Left lobe of liver (tissue), 2 donors: Measurements from ENCODE around the gene PXN. TPM values are rescaled to one million over a fixed set of nuclear protein-coding genes. Genes with fewer than 3 reads are reported as not detected.

Experiments
- ATAC-seq: fragments of 200-7000 bp; cut with Tn5 transposase; one replicate; pipeline ENCODE4 v1.9.1; 2020; ENCODE audit warnings: mild to moderate bottlenecking, moderate library complexity
- DNase-seq: peaks from one replicate; pipeline ENCODE4 v3.0.0-alpha.2; 2020; ENCODE audit warnings: low spot score
- total RNA-seq: library from RNA; stranded (reverse); gene quantifications from one replicate; pipeline ENCODE4 v1.2.1, GENCODE V29; 2021
- donor health status: DM: no; HTN: no; CAD: no; lungs with moderate emphysema.
- donor health status: DM: no; HTN: yes; CAD: no.

Gene PXN
- total RNA-seq, 1 donor from 2014 or later, result 24.0 TPM

- no peak for DNase-seq
- peak; percentile 48 for ATAC-seq
Measured at GRCh38 chr12:120181991-120182631, 83.4 kb downstream of the PXN start.

DNA sequence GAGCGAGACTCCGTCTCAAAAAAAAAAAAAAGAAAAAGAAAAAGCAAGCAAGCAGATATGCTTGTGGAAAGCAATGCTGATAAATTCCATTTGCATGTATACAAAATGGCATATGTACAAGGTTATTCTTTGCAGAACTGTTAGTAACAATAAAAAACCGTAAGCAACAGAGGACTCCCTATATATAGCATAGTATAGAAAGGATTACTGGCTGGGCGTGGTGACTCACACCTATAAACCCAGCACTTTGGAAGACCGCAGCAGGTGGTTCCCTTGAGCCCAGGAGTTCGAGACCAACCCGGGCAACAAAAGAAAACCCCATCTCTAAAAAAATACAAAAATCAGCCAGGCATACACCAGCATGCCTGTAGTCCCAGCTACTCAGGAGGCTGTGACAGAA is 84.6 kb downstream of the PXN start:
- ATAC-seq (no peak), DNase-seq (no peak)

GRCh38 chr12:120175537-120175936 is 90.0 kb downstream of the PXN start:
- DNase-seq (no peak), ATAC-seq (no peak)

DNA sequence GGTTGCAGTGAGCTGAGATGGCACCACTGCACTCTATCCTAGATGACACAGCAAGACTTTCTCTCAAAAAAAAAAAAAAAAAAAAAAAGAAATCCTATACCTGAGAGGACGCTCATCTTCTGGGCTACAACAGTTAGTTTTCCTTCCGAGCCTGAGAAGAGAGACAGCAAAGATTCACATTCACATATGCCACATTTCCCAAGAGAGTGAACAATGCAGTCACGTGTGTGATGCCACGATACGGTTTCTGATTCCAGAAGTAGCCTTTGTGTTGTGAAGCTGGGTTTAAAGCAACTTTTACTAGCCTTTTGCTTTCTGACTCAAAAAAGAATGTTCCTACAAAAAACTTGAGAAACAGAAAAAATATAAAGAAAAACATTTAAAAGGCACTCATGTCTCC is 90.5 kb downstream of the PXN start:
- DNase-seq (no peak), ATAC-seq (no peak)

DNA sequence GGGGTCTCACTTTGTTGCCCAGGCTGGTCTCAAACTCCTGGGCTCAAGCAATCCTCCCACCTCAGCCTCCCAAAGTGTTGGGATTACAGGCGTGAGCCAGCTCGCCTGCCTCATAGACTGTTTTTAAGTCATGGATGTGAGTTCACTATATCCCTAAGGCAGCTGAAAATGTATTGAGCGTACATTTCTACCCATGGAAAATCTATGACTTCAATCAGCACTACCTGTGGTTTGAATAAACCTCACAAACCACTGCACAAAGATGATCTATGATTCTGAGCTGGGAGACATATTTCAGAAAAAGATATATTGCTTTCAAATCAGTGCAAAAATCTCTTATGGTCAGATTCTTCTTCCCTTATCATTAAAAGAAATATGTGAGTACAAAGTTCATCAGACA is 93.5 kb downstream of the PXN start:
- ATAC-seq, result no peak
- DNase-seq, result no peak

DNA sequence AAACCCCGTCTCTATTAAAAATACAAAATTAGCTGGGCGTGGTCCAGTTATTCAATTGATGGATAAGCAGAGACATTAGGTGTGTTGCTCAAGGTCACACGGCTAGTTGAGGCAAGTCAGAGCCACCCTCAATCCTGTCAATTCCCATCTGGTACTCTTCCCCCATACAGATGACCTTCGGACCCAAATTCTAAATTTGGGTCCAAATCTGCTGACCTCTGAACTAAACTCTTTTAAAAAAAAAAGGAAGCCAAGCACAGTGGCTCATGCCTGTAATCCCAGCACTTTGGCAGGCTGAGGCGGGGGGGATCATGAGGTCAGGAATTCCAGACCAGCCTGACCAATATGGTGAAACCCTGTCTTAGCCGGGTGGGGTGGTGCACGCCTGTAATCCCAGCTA is 94.9 kb downstream of the PXN start:
- no peak for DNase-seq
- peak; percentile 65 for ATAC-seq

GRCh38 chr12:120169946-120170345 is 95.6 kb downstream of the PXN start:
- ATAC-seq, result no peak
- DNase-seq, result no peak

- DNase-seq, result no peak
- ATAC-seq, result no peak
Measured at GRCh38 chr12:120168337-120168736, 97.2 kb downstream of the PXN start.

DNA sequence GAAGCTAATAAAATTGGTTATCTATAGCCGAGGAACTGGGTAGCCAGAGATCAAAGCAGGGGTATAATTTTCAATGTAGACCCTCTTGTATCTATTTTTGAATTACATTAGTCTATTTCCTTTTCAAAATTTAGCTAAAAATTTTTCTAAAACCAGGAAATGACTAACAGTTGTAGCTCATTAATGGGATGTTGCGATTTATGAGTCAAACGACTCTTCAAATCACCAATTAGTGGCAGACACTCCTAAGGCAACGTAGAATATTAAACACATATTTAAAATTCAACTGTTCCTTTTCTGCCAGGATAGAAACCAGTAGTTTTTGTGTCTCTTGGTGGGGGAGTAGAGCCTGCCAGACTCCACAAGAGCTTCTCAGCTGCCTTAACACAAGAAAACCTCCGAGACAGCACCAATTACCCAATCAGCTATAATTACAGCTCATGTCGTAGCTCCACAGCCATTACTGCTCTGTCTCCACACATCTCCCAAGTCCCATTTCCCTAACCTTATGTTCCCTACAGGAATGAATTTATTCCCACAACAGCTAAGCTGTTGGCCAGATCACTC is 97.9 kb downstream of the PXN start:
- ATAC-seq (no peak), DNase-seq (no peak)

DNA sequence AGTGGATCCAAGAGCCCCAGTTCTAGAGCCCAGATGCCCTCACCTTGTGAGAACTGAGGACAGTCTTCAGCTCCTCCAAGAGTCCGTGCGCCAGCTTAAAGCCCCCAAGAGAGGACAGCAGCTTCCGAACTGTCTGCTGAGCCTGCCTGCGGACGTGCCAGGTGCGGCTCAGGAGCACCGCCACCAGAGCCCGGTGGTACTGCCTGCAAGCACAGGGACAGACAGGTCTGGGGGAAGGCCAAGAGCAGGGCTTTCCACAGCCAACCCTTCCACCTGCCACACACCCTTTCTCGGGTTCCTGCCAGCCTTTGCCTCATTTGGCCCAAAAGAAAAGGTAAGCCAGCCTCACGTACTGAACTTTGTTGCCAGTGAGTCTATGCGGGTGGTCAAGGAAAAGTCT is 101.2 kb downstream of the PXN start:
- DNase-seq (no peak), ATAC-seq (peak; percentile 7)

DNA sequence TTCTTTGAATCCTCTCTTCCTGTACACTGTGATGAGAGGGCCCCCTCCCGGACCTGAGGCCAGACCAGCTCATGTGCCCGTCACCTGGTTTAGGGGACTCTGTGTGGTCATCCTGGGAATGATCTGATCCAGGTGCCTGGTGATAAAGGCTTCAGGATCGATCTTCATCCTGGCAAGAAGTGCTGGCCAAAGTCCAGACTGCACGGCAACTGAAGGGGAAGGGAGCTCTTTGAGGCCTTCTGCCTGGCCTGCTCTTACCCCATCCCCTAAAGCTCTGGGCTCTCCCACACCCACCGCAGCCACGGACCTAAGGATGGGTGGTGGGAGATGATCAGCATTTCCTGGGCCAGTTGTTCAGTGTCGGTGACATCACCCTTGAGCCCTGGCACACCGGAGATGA is 102.8 kb downstream of the PXN start:
- ATAC-seq (peak; percentile 83), DNase-seq (peak; percentile 77)

DNA sequence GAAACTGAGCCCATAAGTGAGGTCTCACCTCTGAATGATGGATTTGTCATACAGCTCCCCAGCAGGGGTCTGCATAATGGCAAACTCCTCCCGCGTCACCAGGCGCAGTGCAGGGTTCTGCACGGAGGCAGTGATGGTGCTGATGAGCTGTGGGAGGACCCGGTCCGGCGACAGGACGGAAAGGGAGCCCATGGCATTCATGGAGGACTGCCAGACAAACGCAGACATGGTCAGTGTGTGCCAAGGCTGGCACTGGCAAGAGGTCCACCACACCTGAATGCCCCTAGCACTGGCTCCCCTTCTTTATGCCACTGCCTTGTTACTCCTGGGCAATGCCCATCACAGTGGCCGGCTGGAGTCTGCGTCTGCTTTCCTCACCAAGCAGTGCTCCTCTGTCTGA is 103.7 kb downstream of the PXN start:
- DNase-seq, result no peak
- no peak for ATAC-seq

Other genes starting within 250 kb of the PXN start
- gene RAB35, start 149.0 kb downstream of the PXN start, total RNA-seq, result 16.1 TPM
- gene GCN1, start 71.0 kb downstream of the PXN start, total RNA-seq, result 42.7 TPM
- gene RPLP0, start 64.6 kb downstream of the PXN start, total RNA-seq, result 743 TPM
- gene RNU4-2, start 26.2 kb upstream of the PXN start, total RNA-seq, result 3,631 TPM
- 1,949 TPM for gene RNU4-1, start 27.5 kb upstream of the PXN start, total RNA-seq
- 3.4 TPM for gene SIRT4, start 36.6 kb upstream of the PXN start, total RNA-seq
- 3.0 TPM for gene PLA2G1B, start 62.0 kb upstream of the PXN start, total RNA-seq
- gene MSI1, start 103.4 kb upstream of the PXN start, total RNA-seq, result not detected
- gene COX6A1, start 172.4 kb upstream of the PXN start, total RNA-seq, result 300 TPM
- 16.6 TPM for gene TRIAP1, start 180.7 kb upstream of the PXN start, total RNA-seq
- gene GATC, start 180.7 kb upstream of the PXN start, total RNA-seq, result 22.9 TPM
- gene SRSF9, start 204.0 kb upstream of the PXN start, total RNA-seq, result 57.8 TPM
- 95.7 TPM for gene DYNLL1, start 230.4 kb upstream of the PXN start, total RNA-seq